HTERT RPE-1 (cell line): ENCODE measurements around the gene CD9.
"Not testable (repeated sequence)": the region's sequence is repeated elsewhere in the genome, so short reads cannot be mapped to it uniquely, and the experiment has no call there.

Experiments used
- in situ Hi-C: fragments of 300-500 bp; cut with MboI; formaldehyde crosslinking; loops from 4 replicates; pipeline ENCODE4 v1.14.3; 2020; ENCODE audit warnings: low sequenced_read_pairs

Gene CD9

GRCh38 chr12:6200256-6201212 lies at the start of gene CD9:
TSS of gene CD9 (plus strand) at chr12:6200400. CDS start at chr12:6200500, 100 bp downstream.
- in situ Hi-C loops: no loop called here

- in situ Hi-C loops: no loop called here
These were observed 45.3 kb upstream of the CD9 start for GRCh38 chr12:6154730-6155459.

- in situ Hi-C loops: no loop called here
These were observed 42.7 kb upstream of the CD9 start for GRCh38 chr12:6157482-6157881.

GRCh38 chr12:6158255-6158654 lies 41.9 kb upstream of the CD9 start:
- in situ Hi-C loops: no loop called here

- in situ Hi-C loops: no loop called here
These were observed 41.5 kb upstream of the CD9 start for GRCh38 chr12:6158749-6159148.

GRCh38 chr12:6159166-6160011 lies 40.8 kb upstream of the CD9 start:
- in situ Hi-C loops: not testable (repeated sequence)

GRCh38 chr12:6160049-6160649 lies 40.1 kb upstream of the CD9 start:
- in situ Hi-C loops: not testable (repeated sequence)

GRCh38 chr12:6161124-6161882 lies 38.9 kb upstream of the CD9 start:
- in situ Hi-C loops: no loop called here

GRCh38 chr12:6163416-6164060 lies 36.7 kb upstream of the CD9 start:
- in situ Hi-C loops: no loop called here

GRCh38 chr12:6165395-6165794 lies 34.8 kb upstream of the CD9 start:
- in situ Hi-C loops: no loop called here

- in situ Hi-C loops: no loop called here
These were observed 33.4 kb upstream of the CD9 start for GRCh38 chr12:6166808-6167207.

GRCh38 chr12:6167327-6168280 lies 32.6 kb upstream of the CD9 start:
- in situ Hi-C loops: no loop called here

GRCh38 chr12:6171409-6172015 lies 28.7 kb upstream of the CD9 start:
- in situ Hi-C loops: no loop called here

GRCh38 chr12:6172086-6172485 lies 28.1 kb upstream of the CD9 start:
- in situ Hi-C loops: no loop called here

- in situ Hi-C loops: no loop called here
These were observed 27.3 kb upstream of the CD9 start for GRCh38 chr12:6172862-6173261.

- in situ Hi-C loops: no loop called here
These were observed 22.4 kb upstream of the CD9 start for GRCh38 chr12:6177642-6178358.
